MCF 10A (cell line): ENCODE data around the gene CCNH. TPM values are rescaled to one million over a fixed set of nuclear protein-coding genes. Genes with fewer than 3 reads are reported as not detected.

Experiments used
- Bru-seq: library from RNA; stranded (reverse); fragments of 400-500 nt; gene quantifications from one replicate; lab custom pipeline; 2021; lab: Mats Ljungman, UMichigan
- BruChase-seq, 2 experiments: library from RNA; stranded (reverse); fragments of 400-500 nt; gene quantifications; one replicate each; lab custom pipeline; 2021; lab: Mats Ljungman, UMichigan
- BruUV-seq: library from RNA; stranded (reverse); fragments of 400-500 nt; replicated peaks from 2 replicates; lab custom pipeline; 2021; lab: Mats Ljungman, UMichigan
- CTCF ChIA-PET: fragments of 300-600 bp; sonication (Branson Sonifier 250); formaldehyde crosslinking; extraction: SDS; loops from one replicate; lab custom pipeline; 2021; ENCODE audit warnings: antibody characterized with exemption, inconsistent platforms; lab: Yijun Ruan, JAX
- POLR2A ChIA-PET: fragments of 300-600, 350-650 bp; sonication (Branson Sonifier 250); formaldehyde crosslinking; extraction: SDS; loops from one replicate; lab custom pipeline; 2020; ENCODE audit warnings: antibody characterized with exemption, inconsistent platforms; lab: Yijun Ruan, JAX
- DNase-seq: peaks from one replicate; pipeline ENCODE4 v3.0.0-alpha.2; 2018; ENCODE audit not compliant: unreplicated experiment
- H3K27ac Mint-ChIP-seq: one replicate; pipeline ENCODE4 v1.8.0; 2022; ENCODE audit warnings: mild to moderate bottlenecking, low read depth, mixed read lengths; ENCODE audit not compliant: unreplicated experiment
- H3K27me3 Mint-ChIP-seq: one replicate; pipeline ENCODE4 v1.8.0; 2022; ENCODE audit warnings: mixed read lengths; ENCODE audit not compliant: insufficient read depth, unreplicated experiment
- H3K36me3 Mint-ChIP-seq: one replicate; pipeline ENCODE4 v1.8.0; 2022; ENCODE audit warnings: mild to moderate bottlenecking, moderate library complexity, mixed read lengths; ENCODE audit not compliant: insufficient read depth, unreplicated experiment
- H3K4me1 Mint-ChIP-seq: one replicate; pipeline ENCODE4 v1.8.0; 2022; ENCODE audit warnings: mixed read lengths; ENCODE audit not compliant: insufficient read depth, unreplicated experiment
- H3K4me3 Mint-ChIP-seq: one replicate; pipeline ENCODE4 v1.8.0; 2022; ENCODE audit warnings: mild to moderate bottlenecking, moderate library complexity, mixed read lengths; ENCODE audit not compliant: unreplicated experiment
- H3K9me3 Mint-ChIP-seq: one replicate; pipeline ENCODE4 v1.8.0; 2022; ENCODE audit warnings: mixed read lengths; ENCODE audit not compliant: unreplicated experiment
- CTCF ChIP-seq: fragments of 200-600 bp; IDR thresholded peaks from one replicate; pipeline ENCODE4 v1.8.0; 2022; ENCODE audit warnings: antibody characterized with exemption, mild to moderate bottlenecking; ENCODE audit not compliant: unreplicated experiment
- intact Hi-C: fragments of 100-400 bp; cut with micrococcal nuclease; formaldehyde crosslinking; loops from 2 replicates; pipeline ENCODE4 v1.14.1; 2022
- long read RNA-seq: library from polyadenylated mRNA; stranded (forward); transcript quantifications from one replicate; pipeline ENCODE4 v2.0.0, GENCODE V29; 2022
- total RNA-seq: library from RNA; stranded (reverse); gene quantifications from 2 replicates; pipeline ENCODE4 v1.2.3, GENCODE V29; 2022

The CCNH gene
- total RNA-seq: 51.5 and 56.9 TPM in 2 replicates
- Bru-seq, nascent RNA: percentile 89 among the genes with signal in this experiment
- BruChase-seq, experiment 1, labeled RNA remaining after a 6-hour chase: percentile 77 among the genes with signal in this experiment
- percentile 78 among the genes with signal in this experiment for BruChase-seq, experiment 2, labeled RNA remaining after a 2-hour chase
- long read RNA-seq, transcript CCNH-201 (9 exons, 1,378 nt): major isoform, 98 of 127 reads
- long read RNA-seq, partial matches to known transcripts: 2 of 127 reads
- long read RNA-seq, other reads (novel, unspliced or antisense): 25 of 127 reads

DNA sequence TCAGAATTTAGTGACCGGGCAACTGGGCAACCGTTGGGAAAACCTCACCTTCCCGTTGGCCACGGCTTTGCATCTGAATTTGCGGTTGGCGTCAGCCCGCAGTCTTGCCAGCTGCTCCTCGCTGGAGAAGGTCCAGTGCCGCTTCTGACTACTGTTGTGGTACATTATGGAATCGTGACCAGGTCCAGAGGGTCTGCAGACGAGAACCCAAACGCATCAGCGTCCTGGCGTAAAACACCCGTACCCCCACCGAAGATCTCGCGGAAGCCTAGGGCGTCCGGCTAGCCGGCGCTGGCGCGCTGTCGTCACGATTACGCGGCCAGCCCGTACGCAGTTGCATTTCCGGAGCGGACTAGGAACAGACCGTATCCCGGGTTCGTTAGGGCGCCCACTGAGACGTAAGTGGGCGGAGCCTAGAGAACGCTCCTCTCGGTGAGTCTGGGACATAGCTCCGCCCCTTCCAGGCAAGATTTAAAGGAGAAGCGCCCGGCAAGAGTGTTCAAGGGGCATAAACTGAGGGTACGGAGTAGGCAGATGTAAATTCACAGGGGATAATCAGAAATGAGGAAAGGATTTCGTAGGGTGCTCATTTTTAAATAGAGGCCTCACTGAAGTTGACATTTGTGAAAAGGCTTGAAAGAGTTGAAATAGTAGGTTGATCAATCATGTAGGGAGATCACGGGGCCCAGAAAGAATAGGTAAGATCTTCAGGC, at the start of gene CCNH:
Gene CCNH, minus strand, starts transcription at position 301 of the 713 bp plus-strand sequence. Its CDS starts 136 bp downstream, at position 165.
- DNase-seq: peak; percentile 99
- no peak for TF ChIP-seq CTCF
- peak within 1 kb of the TSS; percentile 95 for H3K27ac Mint-ChIP-seq
- POLR2A ChIA-PET: interaction anchor here (0.6 to 2.9 kb wide), 12 partner anchors 8 to 427 kb away, joined by 3 to 18 read pairs (median 4); partner anchors contain the start of gene RASA1
- BruUV-seq: no TSS peak
- CTCF ChIA-PET: interaction anchor here (0.9 to 1.8 kb wide), 4 partner anchors 12 to 1278 kb away, joined by 4 to 6 read pairs (median 4); no protein-coding TSS in a partner anchor
- no peaks in the 10 kb centered on the region for H3K27me3 Mint-ChIP-seq
- peak within 1 kb of the TSS; percentile 85 for H3K4me3 Mint-ChIP-seq
- H3K36me3 Mint-ChIP-seq: peaks cover 38% of the 10 kb centered on the region
- peaks cover 20% of the 10 kb centered on the region for H3K4me1 Mint-ChIP-seq
- intact Hi-C loops: loop anchor here (5.0 kb wide), 1 partner anchor 795 kb away; the partner anchor contains the start of gene COX7C
- no peaks in the 10 kb centered on the region for H3K9me3 Mint-ChIP-seq

DNA sequence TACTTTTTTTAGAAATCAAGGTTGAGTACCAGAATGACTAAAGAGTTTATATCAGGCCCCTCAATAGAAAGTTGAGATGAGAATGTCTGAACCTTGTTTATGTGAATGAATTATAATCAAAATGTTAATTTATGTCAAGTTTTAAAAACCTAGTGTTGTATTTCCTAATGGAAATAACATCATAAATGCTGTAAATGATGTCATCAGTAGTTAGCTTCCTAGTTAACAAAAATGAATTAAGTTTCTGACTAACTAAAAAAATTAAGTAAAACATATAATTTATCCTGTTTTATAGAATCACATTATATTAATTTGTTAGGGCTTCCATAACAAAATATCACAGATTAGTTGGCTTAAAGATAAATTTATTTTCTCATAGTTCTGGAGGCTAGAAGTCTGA, 45.0 kb upstream of the CCNH start:
- ChIA-PET POLR2A (no interaction called here), CTCF (no interaction called here)
- Mint-ChIP-seq H3K4me1 (no peaks in the 10 kb centered on the region), H3K27me3 (peaks cover 75% of the 10 kb centered on the region), H3K27ac (no peak overlapping the region), H3K36me3 (no peaks in the 10 kb centered on the region), H3K9me3 (no peaks in the 10 kb centered on the region), H3K4me3 (no peak overlapping the region)
- no peak for DNase-seq
- no peak for TF ChIP-seq CTCF
- BruUV-seq: no TSS peak
- intact Hi-C loops: no loop called here

- intact Hi-C loops: no loop called here
- CTCF ChIA-PET: no interaction called here
- Mint-ChIP-seq H3K36me3 (no peaks in the 10 kb centered on the region), H3K27ac (no peak overlapping the region), H3K9me3 (no peaks in the 10 kb centered on the region), H3K4me1 (no peaks in the 10 kb centered on the region), H3K4me3 (no peak overlapping the region), H3K27me3 (peaks cover 82% of the 10 kb centered on the region)
- no TSS peak for BruUV-seq
- no peak for TF ChIP-seq CTCF
- DNase-seq: no peak
- POLR2A ChIA-PET: interaction anchor here (0.6 kb wide), 1 partner anchor 291 kb away, joined by 3 read pairs; no protein-coding TSS in a partner anchor
These were observed 41.1 kb upstream of the CCNH start for GRCh38 chr5:87453801-87454200.

GRCh38 chr5:87452837-87453236, 40.1 kb upstream of the CCNH start:
- Mint-ChIP-seq H3K36me3 (no peaks in the 10 kb centered on the region), H3K27me3 (peaks cover 82% of the 10 kb centered on the region), H3K4me1 (no peaks in the 10 kb centered on the region), H3K4me3 (no peak overlapping the region), H3K27ac (no peak overlapping the region), H3K9me3 (no peaks in the 10 kb centered on the region)
- BruUV-seq: no TSS peak
- no peak for TF ChIP-seq CTCF
- DNase-seq: no peak
- CTCF ChIA-PET: no interaction called here
- POLR2A ChIA-PET: no interaction called here
- intact Hi-C loops: no loop called here
